HG03025 (cell line): Measurements from ENCODE around the gene MRPS18A.

Source experiments
- ATAC-seq: cut with Tn5 transposase; IDR thresholded peaks from one replicate; pipeline ENCODE4 v1.9.1; 2021; ENCODE audit warnings: mild to moderate bottlenecking, moderate library complexity; ENCODE audit not compliant: unreplicated experiment, low FRiP score

MRPS18A gene

DNA sequence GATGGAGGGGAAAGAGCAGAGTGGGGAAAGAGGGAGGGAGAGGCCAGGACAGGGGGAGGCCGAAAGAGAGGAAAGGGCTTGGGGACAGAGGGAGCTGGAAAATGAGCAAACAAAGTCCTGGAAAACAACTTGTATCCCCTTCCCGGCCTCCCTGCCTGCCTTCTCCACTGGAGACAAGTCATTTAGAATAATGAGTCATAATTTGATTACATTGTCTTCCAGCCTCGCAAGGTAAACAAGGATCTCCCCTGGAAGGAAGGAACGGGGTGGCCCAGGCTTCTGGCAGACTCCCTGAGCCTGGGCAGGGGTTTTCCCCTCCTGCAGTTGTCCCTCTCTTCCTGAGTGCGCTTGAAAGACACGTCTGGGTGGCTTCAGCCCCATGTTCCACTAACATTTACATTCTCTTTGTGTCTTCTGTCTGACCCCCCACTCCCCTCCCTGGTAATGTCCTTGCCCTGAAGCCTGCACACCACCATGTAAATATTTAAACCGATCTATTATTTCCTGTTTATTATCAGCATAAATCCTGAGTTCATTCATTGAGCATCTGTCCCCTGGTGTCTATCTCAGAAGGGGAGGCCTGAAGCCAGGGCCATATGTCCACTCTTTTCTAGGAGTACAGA is 12.1 kb upstream of the MRPS18A start:
- no peak for ATAC-seq

DNA sequence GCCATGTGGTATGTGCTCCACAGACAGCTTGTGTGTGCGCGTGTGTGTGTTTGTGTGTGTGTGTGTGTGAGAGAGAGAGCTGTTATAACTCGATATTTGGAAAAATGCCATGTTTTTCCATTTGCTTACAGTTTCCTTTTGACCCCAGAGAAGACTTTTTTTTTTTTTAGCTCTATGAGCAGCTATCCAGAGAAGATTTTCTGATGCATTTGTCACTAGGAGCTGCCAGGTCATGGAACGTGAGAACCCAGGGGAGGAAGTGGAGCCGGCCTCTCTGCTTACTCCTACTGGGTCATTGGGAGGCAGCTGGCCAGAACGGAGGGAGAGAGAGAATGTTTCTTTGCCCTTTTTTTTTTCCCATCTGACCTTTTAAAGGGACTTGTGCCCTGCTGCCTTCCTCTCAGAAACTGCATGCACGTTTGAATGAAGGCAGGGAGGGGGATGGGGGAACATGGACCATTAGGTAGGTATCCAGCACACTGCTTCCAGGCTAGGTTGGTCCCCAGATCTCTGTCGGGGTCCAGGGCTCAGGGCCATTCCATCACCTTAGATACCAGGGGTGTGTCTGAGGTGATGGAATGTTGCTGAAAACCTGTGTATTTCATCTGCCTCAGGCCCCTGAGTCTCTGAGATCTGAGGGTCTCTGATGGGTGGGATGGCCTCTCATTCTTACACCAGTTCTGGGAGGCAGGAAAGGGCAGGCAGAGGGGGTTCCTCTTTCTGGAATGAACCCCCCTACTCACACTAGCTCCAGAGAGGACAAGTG is 11.2 kb upstream of the MRPS18A start:
- ATAC-seq: no peak

- no peak for ATAC-seq
Observed at GRCh38 chr6:43697421-43697820, 9.8 kb upstream of the MRPS18A start.

DNA sequence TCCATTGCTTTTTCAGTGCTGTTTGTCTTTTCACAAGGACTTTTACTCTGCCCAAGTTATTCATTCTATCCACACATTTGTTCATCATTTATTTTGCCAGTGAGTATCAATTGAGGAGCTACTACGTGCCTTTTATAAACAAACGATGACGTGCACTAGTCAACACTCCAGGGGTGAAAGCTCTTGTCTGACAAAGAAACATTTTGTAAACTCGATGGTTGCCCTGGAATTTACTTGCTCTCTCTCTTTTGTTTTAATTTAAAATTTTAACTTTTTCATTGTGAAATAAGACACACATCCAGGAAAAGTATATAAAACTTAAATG is 8.3 kb upstream of the MRPS18A start:
- no peak for ATAC-seq

- ATAC-seq: no peak
Observed at GRCh38 chr6:43695215-43695966, 7.8 kb upstream of the MRPS18A start.

DNA sequence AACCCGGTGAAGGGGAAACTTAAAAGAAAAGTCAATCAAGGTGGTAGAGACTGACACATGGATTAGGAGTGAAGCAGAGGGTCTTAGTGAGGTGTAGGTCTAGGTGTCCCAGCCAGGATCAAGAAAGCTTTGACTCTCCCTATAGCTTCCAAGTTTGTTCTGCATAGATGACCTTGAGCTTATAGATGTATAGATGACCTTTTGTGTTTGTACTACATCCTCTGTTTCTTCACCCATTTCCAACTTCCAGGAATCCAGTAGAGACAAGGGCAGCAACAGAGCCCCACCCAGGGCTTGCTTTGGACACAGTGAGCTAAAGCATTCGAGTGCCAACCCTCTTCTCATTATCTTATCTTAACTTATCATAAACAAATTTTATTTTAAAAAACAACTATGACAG is 1.8 kb upstream of the MRPS18A start:
- ATAC-seq: no peak

- no peak for ATAC-seq
Observed at GRCh38 chr6:43687079-43687436, 533 bp downstream of the MRPS18A start.

GRCh38 chr6:43683708-43684455 is 3.7 kb downstream of the MRPS18A start:
- no peak for ATAC-seq

DNA sequence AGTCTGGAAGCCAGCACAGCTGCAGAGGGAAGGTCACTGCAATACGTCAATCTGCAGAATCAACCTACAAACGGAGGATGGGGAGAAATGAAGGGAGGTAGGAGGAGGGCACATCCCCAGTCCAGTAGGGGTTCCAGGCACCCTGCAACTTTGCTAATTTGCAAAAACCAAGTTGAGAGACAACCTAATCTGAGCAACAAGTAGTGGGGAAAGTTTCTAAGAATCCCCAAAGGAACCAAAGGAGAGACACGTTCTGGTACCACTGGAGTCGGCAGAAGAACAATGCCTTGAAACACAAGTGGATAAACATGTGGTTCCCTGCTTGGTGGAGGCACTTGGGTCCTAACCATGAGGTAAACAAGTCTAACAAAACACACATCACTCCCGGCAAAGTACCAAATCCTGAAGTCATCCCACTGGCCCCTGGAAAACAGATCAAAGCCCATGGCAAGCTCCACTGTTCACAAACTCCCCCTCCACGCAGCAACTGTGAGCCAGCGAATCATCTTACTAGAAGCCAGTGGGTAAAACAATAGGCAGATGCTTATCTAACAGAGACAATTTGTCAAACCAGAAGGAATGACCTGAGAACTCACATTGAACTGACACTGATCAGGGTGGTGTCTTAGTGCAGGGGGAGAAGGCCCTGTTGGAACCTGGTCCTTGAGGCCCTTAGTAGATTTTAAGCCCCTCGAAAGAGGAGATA is 4.7 kb downstream of the MRPS18A start:
- ATAC-seq: no peak

GRCh38 chr6:43681303-43681702 is 6.3 kb downstream of the MRPS18A start:
- ATAC-seq: no peak

DNA sequence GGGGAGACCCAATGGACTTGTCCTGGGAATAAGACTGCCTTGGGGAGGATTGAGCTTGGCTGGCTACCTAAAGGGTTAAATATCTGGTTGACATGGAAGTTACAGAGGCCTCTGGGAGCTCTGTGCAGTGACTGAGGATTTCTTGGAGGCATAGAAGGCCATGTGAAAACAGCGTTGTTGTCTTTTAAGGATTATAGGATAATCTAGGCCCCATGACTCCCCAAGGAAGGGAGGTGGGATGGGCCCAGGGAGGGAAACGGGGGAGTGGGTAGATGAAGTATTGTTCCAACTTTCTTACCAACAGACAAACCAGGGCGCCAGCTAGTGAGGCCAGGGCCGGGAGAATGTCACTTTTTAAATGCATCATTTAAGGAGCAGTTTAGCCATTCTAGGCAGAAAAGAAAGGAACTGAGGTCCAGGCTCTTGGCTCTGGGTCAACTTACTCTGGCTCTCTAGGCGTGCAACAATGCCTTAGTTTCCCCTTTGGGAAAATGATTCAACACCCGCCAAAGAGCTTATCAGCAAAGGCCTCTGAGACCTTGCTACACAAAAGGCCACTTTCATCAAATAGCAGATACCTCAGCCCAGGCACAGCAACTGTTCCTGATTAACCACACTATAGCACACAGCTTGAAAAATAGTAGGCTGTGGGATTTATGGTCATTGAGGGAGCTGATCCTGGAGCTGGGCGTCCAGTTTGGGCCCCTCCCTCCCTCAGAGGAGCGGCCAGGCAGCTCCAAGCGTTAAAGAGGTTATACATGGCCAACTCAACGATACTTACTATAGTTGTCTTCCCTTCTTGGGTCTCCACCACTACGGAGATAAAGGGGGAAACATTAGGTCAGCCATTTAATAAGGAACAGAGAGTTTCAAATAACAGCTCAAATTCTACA is 7.0 kb downstream of the MRPS18A start:
- ATAC-seq: no peak

- ATAC-seq: no peak
Observed at GRCh38 chr6:43679057-43679456, 8.5 kb downstream of the MRPS18A start.

DNA sequence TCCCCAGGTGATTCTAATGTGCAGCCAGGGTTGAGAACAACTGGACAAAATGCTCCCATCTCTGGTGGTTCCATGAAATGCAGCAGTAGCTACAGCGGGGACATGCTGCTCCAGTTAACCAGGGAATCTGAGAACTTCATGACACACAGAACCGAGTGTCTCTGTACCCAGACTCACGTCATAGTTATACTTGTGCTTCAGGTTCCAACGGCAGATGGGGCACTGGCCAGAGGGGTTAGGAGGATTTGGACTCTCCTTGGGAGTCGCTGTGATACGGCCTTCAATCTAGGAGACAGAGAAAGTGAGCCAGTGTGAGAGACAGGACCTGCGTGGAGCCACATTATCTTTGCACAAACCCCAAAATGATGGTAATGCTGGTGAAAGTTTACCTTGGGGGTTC is 9.2 kb downstream of the MRPS18A start:
- no peak for ATAC-seq

- no peak for ATAC-seq
Observed at GRCh38 chr6:43677759-43678158, 9.8 kb downstream of the MRPS18A start.

GRCh38 chr6:43676962-43677606 is 10.5 kb downstream of the MRPS18A start:
- ATAC-seq: no peak

GRCh38 chr6:43674921-43675320 is 12.7 kb downstream of the MRPS18A start:
- ATAC-seq: no peak

- ATAC-seq: no peak
Observed at GRCh38 chr6:43674291-43674690, 13.3 kb downstream of the MRPS18A start.

DNA sequence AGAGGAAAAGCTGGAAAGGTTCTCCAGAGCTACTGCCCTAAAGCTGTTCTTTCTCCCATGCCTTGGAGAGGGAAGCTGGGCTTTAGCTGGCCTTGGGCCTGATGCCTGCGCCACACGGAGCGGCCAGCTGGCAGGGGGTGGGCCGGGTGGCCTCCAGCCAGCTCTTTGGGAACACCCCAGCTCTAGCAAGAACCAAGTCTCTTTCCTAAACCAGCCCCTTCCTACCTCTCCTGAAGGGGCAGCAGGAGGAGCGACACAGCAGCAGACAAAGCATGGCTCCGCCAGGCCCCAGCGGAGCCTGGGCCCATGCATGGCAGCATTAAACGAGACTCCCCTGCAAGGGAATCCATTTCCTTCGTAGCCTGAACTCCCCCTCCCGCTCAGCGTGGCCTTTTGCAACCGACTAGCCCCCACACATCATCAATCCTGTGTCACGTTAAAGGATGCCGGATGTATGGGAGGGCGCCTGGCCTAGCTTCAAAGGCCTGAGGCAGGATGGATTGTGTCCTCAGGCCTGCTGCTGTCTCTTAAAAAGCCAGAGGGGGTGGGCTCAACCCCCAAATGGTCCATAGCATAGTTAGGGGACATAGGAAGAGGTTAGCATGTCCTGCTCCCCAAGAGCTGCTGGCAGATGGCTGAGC is 14.0 kb downstream of the MRPS18A start:
- ATAC-seq: no peak
